ENCODE measurements around the gene ZSCAN31.
A peak's percentile ranks its signal among the peaks of the same experiment; 100 is the strongest.
"Not testable (repeated sequence)": the region's sequence is repeated elsewhere in the genome, so short reads cannot be mapped to it uniquely, and the experiment has no call there.

ZSCAN31 gene

GRCh38 chr6:28322661-28323060, 13.3 kb downstream of the ZSCAN31 start:
- no peak for DNase-seq (ENCODE audit: low read depth)
- no peak for TF ChIP-seq CTCF (IDR thresholded peaks at IDR 0.05; ENCODE audit: low read depth, low read length, missing control alignments)
- H3K4me3 ChIP-seq (ENCODE audit: low read depth, low read length) = no peak overlapping the region

GRCh38 chr6:28317866-28318265, 18.1 kb downstream of the ZSCAN31 start:
- not testable (repeated sequence) for H3K4me3 ChIP-seq (ENCODE audit: low read depth, low read length); DNase-seq (ENCODE audit: low read depth)

GRCh38 chr6:28315628-28316027, 20.3 kb downstream of the ZSCAN31 start:
- no peak overlapping the region for H3K4me3 ChIP-seq (ENCODE audit: low read depth, low read length)
- no peak for DNase-seq (ENCODE audit: low read depth)
- no peak for TF ChIP-seq CTCF (IDR thresholded peaks at IDR 0.05; ENCODE audit: low read depth, low read length, missing control alignments)

GRCh38 chr6:28312939-28313338, 23.0 kb downstream of the ZSCAN31 start:
- DNase-seq (ENCODE audit: low read depth) = no peak
- TF ChIP-seq CTCF (IDR thresholded peaks at IDR 0.05; ENCODE audit: low read depth, low read length, missing control alignments) = no peak
- no peak overlapping the region for H3K4me3 ChIP-seq (ENCODE audit: low read depth, low read length)

GRCh38 chr6:28311139-28311823, 24.7 kb downstream of the ZSCAN31 start:
- TF ChIP-seq CTCF (IDR thresholded peaks at IDR 0.05; ENCODE audit: low read depth, low read length, missing control alignments) = no peak
- H3K4me3 ChIP-seq (ENCODE audit: low read depth, low read length) = no peak overlapping the region
- no peak for DNase-seq (ENCODE audit: low read depth)

GRCh38 chr6:28306363-28306762, 29.6 kb downstream of the ZSCAN31 start:
- not testable (repeated sequence) for DNase-seq (ENCODE audit: low read depth)

GRCh38 chr6:28303570-28303969, 32.4 kb downstream of the ZSCAN31 start:
- no peak overlapping the region for H3K4me3 ChIP-seq (ENCODE audit: low read depth, low read length)
- no peak for TF ChIP-seq CTCF (IDR thresholded peaks at IDR 0.05; ENCODE audit: low read depth, low read length, missing control alignments)
- peak; percentile 2 for DNase-seq (ENCODE audit: low read depth)

More at GRCh38 chr6:28306363-28306762, 29.6 kb downstream of the ZSCAN31 start:
- not testable (repeated sequence) for H3K4me3 ChIP-seq (ENCODE audit: low read depth, low read length)

- no peak overlapping the region for H3K4me3 ChIP-seq (ENCODE audit: low read depth, low read length)
- TF ChIP-seq CTCF (IDR thresholded peaks at IDR 0.05; ENCODE audit: low read depth, low read length, missing control alignments) = no peak
- DNase-seq (ENCODE audit: low read depth) = no peak
These were observed 39.4 kb downstream of the ZSCAN31 start for GRCh38 chr6:28296520-28297060.
